Neural progenitor cell (in vitro differentiated cells): ENCODE data around the gene PPP1CC.

Experiments
- CTCF ChIP-seq: fragments of 200-600 bp; sonication (generic); IDR thresholded peaks from 2 replicates; pipeline ENCODE4 v1.5.1; 2017; ENCODE audit warnings: antibody characterized with exemption, mild to moderate bottlenecking
- EZH2phosphoT487 ChIP-seq: fragments of 200-600 bp; sonication (generic); IDR thresholded peaks from 2 replicates; pipeline ENCODE4 v1.6.1; 2017; ENCODE audit warnings: antibody characterized with exemption

GRCh38 chr12:110760204-110760609, 17.5 kb upstream of the PPP1CC start:
- TF ChIP-seq CTCF = no peak
- TF ChIP-seq EZH2phosphoT487 = no peak
